Activated gamma-delta T cell treated with anti-CD3 and anti-CD28 coated beads, Interleukin-2, amount 50 U/mL, for 16 hours (primary cell): Measurements from ENCODE around the gene GPR75.
"Not testable (repeated sequence)": the region's sequence is repeated elsewhere in the genome, so short reads cannot be mapped to it uniquely, and the experiment has no call there.

Source experiments
- DNase-seq: peaks from one replicate; pipeline ENCODE4 v3.0.0-alpha.2; 2020; ENCODE audit warnings: low read depth

The GPR75 gene

GRCh38 chr2:53852532-53852931 lies 7.2 kb downstream of the GPR75 start:
- DNase-seq, result no peak

- not testable (repeated sequence) for DNase-seq
Observed at GRCh38 chr2:53851052-53851757, 8.6 kb downstream of the GPR75 start.

- no peak for DNase-seq
Observed at GRCh38 chr2:53848062-53848461, 11.7 kb downstream of the GPR75 start.

- DNase-seq, result no peak
Observed at GRCh38 chr2:53843595-53843994, 16.2 kb downstream of the GPR75 start.

- no peak for DNase-seq
Observed at GRCh38 chr2:53842891-53843290, 16.9 kb downstream of the GPR75 start.

GRCh38 chr2:53841651-53842050 lies 18.1 kb downstream of the GPR75 start:
- DNase-seq, result not testable (repeated sequence)

GRCh38 chr2:53840580-53840979 lies 19.2 kb downstream of the GPR75 start:
- DNase-seq, result no peak

- not testable (repeated sequence) for DNase-seq
Observed at GRCh38 chr2:53829980-53830290, 29.8 kb downstream of the GPR75 start.

GRCh38 chr2:53829273-53829979 lies 30.3 kb downstream of the GPR75 start:
- DNase-seq, result no peak

- no peak for DNase-seq
Observed at GRCh38 chr2:53828331-53828730, 31.4 kb downstream of the GPR75 start.

GRCh38 chr2:53827398-53828175 lies 32.2 kb downstream of the GPR75 start:
- no peak for DNase-seq

GRCh38 chr2:53826587-53827397 lies 33.0 kb downstream of the GPR75 start:
- no peak for DNase-seq

GRCh38 chr2:53826030-53826410 lies 33.7 kb downstream of the GPR75 start:
- DNase-seq, result no peak

GRCh38 chr2:53823639-53824038 lies 36.1 kb downstream of the GPR75 start:
- not testable (repeated sequence) for DNase-seq

- no peak for DNase-seq
Observed at GRCh38 chr2:53821810-53822209, 38.0 kb downstream of the GPR75 start.

GRCh38 chr2:53820711-53821110 lies 39.1 kb downstream of the GPR75 start:
- DNase-seq, result no peak

- no peak for DNase-seq
Observed at GRCh38 chr2:53820048-53820447, 39.7 kb downstream of the GPR75 start.

- DNase-seq, result no peak
Observed at GRCh38 chr2:53819634-53820033, 40.1 kb downstream of the GPR75 start.

GRCh38 chr2:53818854-53819435 lies 40.8 kb downstream of the GPR75 start:
- no peak for DNase-seq

- DNase-seq, result no peak
Observed at GRCh38 chr2:53813151-53813550, 46.6 kb downstream of the GPR75 start.

- DNase-seq, result no peak
Observed at GRCh38 chr2:53811601-53812000, 48.2 kb downstream of the GPR75 start.
